DOHH2 (cell line): ENCODE results near the gene CD40.

Experiments
- EZH2phosphoT487 ChIP-seq: fragments of 200-600 bp; sonication (generic); IDR thresholded peaks from 2 replicates; pipeline ENCODE4 v1.6.1; 2017; ENCODE audit warnings: borderline replicate concordance, mild to moderate bottlenecking, antibody characterized with exemption, low read length, moderate library complexity, mixed read lengths
- TF ChIP-seq, protein P1 (sequence below): fragments of 200-600 bp; sonication (generic); IDR thresholded peaks from one replicate; pipeline ENCODE4 v1.5.1; 2014; ENCODE audit warnings: antibody characterized with exemption, mild to moderate bottlenecking, low read depth, low read length; ENCODE audit not compliant: poor library complexity, severe bottlenecking

DNA sequence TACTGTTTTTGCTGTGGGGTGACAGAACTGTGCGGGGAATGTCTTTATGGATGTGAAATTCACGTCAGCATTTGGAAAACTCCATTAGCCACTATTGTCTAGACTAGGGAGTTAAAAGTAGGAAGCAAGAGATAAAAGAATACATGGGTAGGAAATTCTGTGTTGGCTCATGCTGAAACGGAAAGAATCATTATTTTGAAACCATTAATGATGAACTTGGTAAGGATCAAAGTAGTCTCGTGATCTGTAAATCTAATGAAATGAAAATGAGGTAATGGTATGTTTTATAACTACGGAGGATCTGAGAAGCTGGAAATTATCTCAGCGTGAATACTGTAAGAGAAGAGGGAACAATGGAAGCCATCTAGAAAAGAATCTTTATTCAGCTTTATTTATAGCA is 11.1 kb upstream of the CD40 start:
- TF ChIP-seq, protein P1, sequence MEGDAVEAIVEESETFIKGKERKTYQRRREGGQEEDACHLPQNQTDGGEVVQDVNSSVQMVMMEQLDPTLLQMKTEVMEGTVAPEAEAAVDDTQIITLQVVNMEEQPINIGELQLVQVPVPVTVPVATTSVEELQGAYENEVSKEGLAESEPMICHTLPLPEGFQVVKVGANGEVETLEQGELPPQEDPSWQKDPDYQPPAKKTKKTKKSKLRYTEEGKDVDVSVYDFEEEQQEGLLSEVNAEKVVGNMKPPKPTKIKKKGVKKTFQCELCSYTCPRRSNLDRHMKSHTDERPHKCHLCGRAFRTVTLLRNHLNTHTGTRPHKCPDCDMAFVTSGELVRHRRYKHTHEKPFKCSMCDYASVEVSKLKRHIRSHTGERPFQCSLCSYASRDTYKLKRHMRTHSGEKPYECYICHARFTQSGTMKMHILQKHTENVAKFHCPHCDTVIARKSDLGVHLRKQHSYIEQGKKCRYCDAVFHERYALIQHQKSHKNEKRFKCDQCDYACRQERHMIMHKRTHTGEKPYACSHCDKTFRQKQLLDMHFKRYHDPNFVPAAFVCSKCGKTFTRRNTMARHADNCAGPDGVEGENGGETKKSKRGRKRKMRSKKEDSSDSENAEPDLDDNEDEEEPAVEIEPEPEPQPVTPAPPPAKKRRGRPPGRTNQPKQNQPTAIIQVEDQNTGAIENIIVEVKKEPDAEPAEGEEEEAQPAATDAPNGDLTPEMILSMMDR: no peak
- no peak for TF ChIP-seq EZH2phosphoT487
